HepG2 (cell line): ENCODE results near the gene BAZ2A. TPM values are rescaled to one million over a fixed set of nuclear protein-coding genes. Genes with fewer than 3 reads are reported as not detected.

Experiments
- ATAC-seq: fragments of 200-7000 bp; cut with Tn5 transposase; 3 replicates; pipeline ENCODE4 v1.9.1; 2020; ENCODE audit warnings: mild to moderate bottlenecking, moderate library complexity
- BruUV-seq: library from RNA; stranded (reverse); fragments of 400-500 nt; replicated peaks from 2 replicates; lab custom pipeline; 2021; lab: Mats Ljungman, UMichigan
- CTCF ChIA-PET: fragments of 300-600 bp; formaldehyde crosslinking; extraction: SDS; loops from one replicate; lab custom pipeline; 2021; ENCODE audit warnings: low total read pairs, inconsistent platforms, low intra/inter-chr PET ratio; lab: Yijun Ruan, JAX
- POLR2A ChIA-PET: fragments of 350-600 bp; sonication (Branson Sonifier 250); formaldehyde crosslinking; loops from one replicate; lab custom pipeline; 2020; ENCODE audit warnings: antibody characterized with exemption, inconsistent platforms; lab: Yijun Ruan, JAX
- DNase-seq: peaks from one replicate; pipeline ENCODE4 v3.0.0-alpha.2; 2015; ENCODE audit warnings: low spot score
- FAIRE-seq: peaks from 3 replicates; lab custom pipeline; 2011; peaks lifted over from hg19 to GRCh38; lab: Jason Lieb, UNC
- H2AFZ ChIP-seq: one replicate; pipeline ENCODE4 v1.6.1; 2011; ENCODE audit warnings: low read length, inconsistent platforms
- H3K27ac ChIP-seq: fragments of 300-600 bp; 3 replicates; pipeline ENCODE4 v1.8.0; 2011; ENCODE audit warnings: mixed run types, mild to moderate bottlenecking, mixed read lengths, low read length, inconsistent platforms; ENCODE audit not compliant: insufficient read depth; ENCODE audit errors: extremely low read length
- H3K27me3 ChIP-seq, 2 experiments: fragments of 200-600 bp in 1 of 2; 2 replicates in 1 of 2; 3 replicates in 1 of 2; pipeline versions ENCODE4 v1.6.0 to v1.8.0; 2011; ENCODE audit warnings: low read length in 2 of 2, mild to moderate bottlenecking in 2 of 2, moderate library complexity in 2 of 2, inconsistent platforms in 1 of 2; ENCODE audit not compliant: insufficient read depth in 2 of 2, control insufficient read depth in 1 of 2
- H3K36me3 ChIP-seq, 2 experiments: fragments of 200-600 bp in 1 of 2; replicated peaks in 1 of 2; 2 replicates in 1 of 2; 3 replicates in 1 of 2; pipeline versions ENCODE4 v1.5.1 to v1.8.0; 2011; ENCODE audit warnings: low read length in 2 of 2, inconsistent platforms in 1 of 2; ENCODE audit not compliant: insufficient read depth in 2 of 2, control insufficient read depth in 1 of 2
- H3K4me1 ChIP-seq: 2 replicates; pipeline ENCODE4 v1.5.1; 2012; ENCODE audit warnings: low read length, inconsistent platforms; ENCODE audit not compliant: insufficient read depth
- H3K4me2 ChIP-seq: 2 replicates; pipeline ENCODE4 v1.6.0; 2011; ENCODE audit warnings: low read depth, low read length, inconsistent platforms
- H3K4me3 ChIP-seq, 3 experiments: fragments of 200-600 bp in 1 of 3; sonication (generic), shearing (Covaris generic) in 1 of 3; replicated peaks in 1 of 3; 2 replicates each; pipeline ENCODE4 v1.5.1; 2011 to 2016; ENCODE audit warnings: low read length in 3 of 3, inconsistent platforms in 2 of 3, low read depth in 2 of 3, mild to moderate bottlenecking in 2 of 3, control low read depth in 1 of 3, mixed read lengths in 1 of 3; ENCODE audit not compliant: insufficient read depth in 1 of 3
- H3K79me2 ChIP-seq: one replicate; pipeline ENCODE4 v1.6.1; 2011; ENCODE audit warnings: low read length, inconsistent platforms; ENCODE audit not compliant: insufficient read depth
- H3K9ac ChIP-seq: 2 replicates; pipeline ENCODE4 v1.6.0; 2011; ENCODE audit warnings: mild to moderate bottlenecking, low read depth, low read length, inconsistent platforms; ENCODE audit not compliant: insufficient read depth
- H3K9me3 ChIP-seq: 2 replicates; pipeline ENCODE4 v1.5.1; 2012; ENCODE audit warnings: mild to moderate bottlenecking, low read length
- H4K20me1 ChIP-seq: 2 replicates; pipeline ENCODE4 v1.6.0; 2011; ENCODE audit warnings: inconsistent platforms, mild to moderate bottlenecking, low read length, moderate library complexity; ENCODE audit not compliant: insufficient read depth
- DNMT1 ChIP-seq: sonication (generic); formaldehyde crosslinking; IDR thresholded peaks from 2 replicates; pipeline ENCODE4 v1.5.1; 2020; ENCODE audit warnings: mild to moderate bottlenecking, missing genetic modification reagents
- ELF3 ChIP-seq: IDR thresholded peaks from 2 replicates; pipeline ENCODE4 v1.6.1; 2016; ENCODE audit warnings: missing genetic modification reagents, missing compliant biosample characterization
- FOXJ3 ChIP-seq: sonication (generic); formaldehyde crosslinking; IDR thresholded peaks from 2 replicates; pipeline ENCODE4 v1.4.0; 2020; ENCODE audit warnings: missing genetic modification reagents, mild to moderate bottlenecking, borderline replicate concordance
- FOXK1 ChIP-seq: sonication (generic); formaldehyde crosslinking; IDR thresholded peaks from 2 replicates; pipeline ENCODE4 v1.4.0; 2020; ENCODE audit warnings: low read depth, missing genetic modification reagents, borderline replicate concordance
- HCFC1 ChIP-seq: fragments of 150-350 bp; IDR thresholded peaks from 2 replicates; pipeline ENCODE4 v1.6.1; 2014; ENCODE audit warnings: low read depth, low read length
- PHF8 ChIP-seq: sonication (generic); formaldehyde crosslinking; IDR thresholded peaks from 2 replicates; pipeline ENCODE4 v1.5.0; 2020; ENCODE audit warnings: missing genetic modification reagents
- SRF ChIP-seq: IDR thresholded peaks from 2 replicates; pipeline ENCODE4 v1.6.1; 2011; ENCODE audit warnings: mild to moderate bottlenecking, low read depth, low read length, moderate library complexity
- TSC22D2 ChIP-seq: sonication (generic); formaldehyde crosslinking; IDR thresholded peaks from 2 replicates; pipeline ENCODE4 v1.5.1; 2020; ENCODE audit warnings: missing genetic modification reagents, mild to moderate bottlenecking, borderline replicate concordance
- YY1 ChIP-seq: IDR thresholded peaks from 2 replicates; pipeline ENCODE4 v1.6.1; 2011; ENCODE audit warnings: low read length, low read depth, moderate library complexity, mild to moderate bottlenecking; ENCODE audit not compliant: insufficient read depth, insufficient replicate concordance
- ZC3H13 ChIP-seq: sonication (generic); formaldehyde crosslinking; IDR thresholded peaks from 2 replicates; pipeline ENCODE4 v1.8.1; 2023; ENCODE audit warnings: mild to moderate bottlenecking, missing genetic modification reagents, moderate library complexity
- ZIK1 ChIP-seq: sonication (generic); formaldehyde crosslinking; IDR thresholded peaks from 2 replicates; pipeline ENCODE4 v1.5.0; 2020; ENCODE audit warnings: mild to moderate bottlenecking, low read depth, missing genetic modification reagents, borderline replicate concordance
- ZNF468 ChIP-seq: sonication (generic); formaldehyde crosslinking; IDR thresholded peaks from 2 replicates; pipeline ENCODE4 v1.8.0; 2022; ENCODE audit warnings: mild to moderate bottlenecking, moderate library complexity, missing genetic modification reagents
- ZNF530 ChIP-seq: sonication (generic); formaldehyde crosslinking; IDR thresholded peaks from 2 replicates; pipeline ENCODE4 v1.5.0; 2020; ENCODE audit warnings: low read depth, mild to moderate bottlenecking, missing genetic modification reagents
- ZSCAN25 ChIP-seq: sonication (generic); formaldehyde crosslinking; IDR thresholded peaks from 2 replicates; pipeline ENCODE4 v1.8.0; 2022; ENCODE audit warnings: mild to moderate bottlenecking, missing genetic modification reagents
- WGBS: methylation state at CpG from one replicate; pipeline ENCODE4 v1.1.6; 2017; ENCODE audit warnings: low lambda C conversion rate; 5-methylcytosine and 5-hydroxymethylcytosine counted together
- in situ Hi-C: cut with HindIII; loops from 2 replicates; pipeline ENCODE4 v1.10.0; 2017; ENCODE audit warnings: low pct_unique_long_range_greater_than_20kb; ENCODE audit not compliant: extremely low pct_ligation_motif_present
- intact Hi-C: fragments of 100-400 bp; cut with micrococcal nuclease; formaldehyde crosslinking; loops from one replicate; pipeline ENCODE4 v1.10.0; 2022; ENCODE audit not compliant: unreplicated experiment
- polyA plus RNA-seq, 8 experiments: library from polyadenylated mRNA; depleted of rRNA in 3 of 8; stranded (reverse) in 7 of 8; unstranded in 1 of 8; fragments of >200 nt; fragmentation: Illumina TruSeq in 4 of 8; extraction: Trizol in 4 of 8; gene quantifications; 2 replicates each; pipeline versions ENCODE4 v1.2.1 to v1.2.3, GENCODE V29; 2011 to 2016; ENCODE audit warnings: low read depth in 4 of 8, missing spikeins in 1 of 8, mixed read lengths in 1 of 8; ENCODE audit not compliant: insufficient read depth in 1 of 8
- total RNA-seq, 5 experiments: library from RNA; depleted of rRNA; stranded (reverse); fragments of >200 nt; fragmentation: Illumina TruSeq; extraction: Trizol; gene quantifications; 2 replicates each; pipeline ENCODE4 v1.2.3, GENCODE V29; 2016; ENCODE audit warnings: low read depth in 1 of 5
- TF ChIP-seq, protein P1 (sequence below): sonication (generic); formaldehyde crosslinking; IDR thresholded peaks from 2 replicates; pipeline ENCODE4 v1.5.0; 2020; ENCODE audit warnings: mild to moderate bottlenecking, missing genetic modification reagents, borderline replicate concordance
- TF ChIP-seq, protein P2 (sequence below): sonication (generic); IDR thresholded peaks from 2 replicates; pipeline ENCODE4 v1.6.1; 2016; ENCODE audit warnings: low read depth, borderline replicate concordance
- TF ChIP-seq, protein P3 (sequence below), 2 experiments: sonication (generic) in 1 of 2; formaldehyde crosslinking in 1 of 2; IDR thresholded peaks; 2 replicates each; pipeline versions ENCODE4 v1.6.1 to v1.9.0; 2014 to 2022; ENCODE audit warnings: antibody characterized with exemption in 1 of 2, borderline replicate concordance in 1 of 2, inconsistent platforms in 1 of 2, low read depth in 1 of 2, missing genetic modification reagents in 1 of 2

BAZ2A gene
- total and polyA plus RNA-seq, 2 of the 13 experiments (the other 11 are each of a cell fraction or from before 2014, with no cell fraction given): 21.8 to 73.5 TPM

DNA sequence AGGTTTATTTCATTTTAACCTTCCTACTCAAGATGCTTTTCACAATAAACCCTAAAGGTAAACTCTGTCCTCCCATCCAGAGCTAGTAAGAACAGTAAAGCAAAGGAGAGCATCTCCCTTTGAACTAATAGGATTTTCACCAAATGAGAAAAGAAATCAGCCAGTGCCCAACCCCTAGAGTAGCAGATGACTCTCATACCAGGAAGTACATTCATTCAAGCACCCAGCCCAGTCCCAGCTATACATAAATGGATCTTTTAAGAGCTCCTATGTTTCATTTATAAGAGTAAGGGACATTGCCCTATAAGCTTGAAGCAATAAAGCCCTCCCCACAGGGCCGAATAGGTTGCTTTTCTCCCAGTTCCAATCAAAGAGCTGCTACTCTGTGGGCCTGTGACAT, 7.6 kb downstream of the BAZ2A start:
- DNase-seq (no peak), FAIRE-seq (no peak), ATAC-seq (no peak)
- Histone ChIP-seq H3K36me3 (peaks cover 4 to 43% of the 10 kb centered on the region in 2 experiments; a peak in 4 of 5 replicates), H3K27ac (no peak overlapping the region), H3K4me2 (no peak overlapping the region), H3K9ac (no peak overlapping the region), H4K20me1 (peaks cover 16% of the 10 kb centered on the region; the same call in 1 of the 2 replicates), H3K4me1 (peaks cover 39% of the 10 kb centered on the region), H3K27me3 (no peaks in the 10 kb centered on the region), H2AFZ (no peak overlapping the region), H3K4me3 (no peak overlapping the region), H3K9me3 (no peaks in the 10 kb centered on the region), H3K79me2 (peaks cover 88% of the 10 kb centered on the region)
- 89% methylated on average over 1 of the region's 1 CpG for WGBS
- BruUV-seq: no TSS peak
- ChIA-PET CTCF (no interaction called here), POLR2A (interaction anchor here (0.8 kb wide), 2 partner anchors 13 to 14 kb away, joined by 3 read pairs; no protein-coding TSS in a partner anchor)
- no peak for TF ChIP-seq ZIK1 (CRISPR knock-in tag)
- no peak for TF ChIP-seq ZC3H13 (CRISPR knock-in tag)
- TF ChIP-seq, protein P1, sequence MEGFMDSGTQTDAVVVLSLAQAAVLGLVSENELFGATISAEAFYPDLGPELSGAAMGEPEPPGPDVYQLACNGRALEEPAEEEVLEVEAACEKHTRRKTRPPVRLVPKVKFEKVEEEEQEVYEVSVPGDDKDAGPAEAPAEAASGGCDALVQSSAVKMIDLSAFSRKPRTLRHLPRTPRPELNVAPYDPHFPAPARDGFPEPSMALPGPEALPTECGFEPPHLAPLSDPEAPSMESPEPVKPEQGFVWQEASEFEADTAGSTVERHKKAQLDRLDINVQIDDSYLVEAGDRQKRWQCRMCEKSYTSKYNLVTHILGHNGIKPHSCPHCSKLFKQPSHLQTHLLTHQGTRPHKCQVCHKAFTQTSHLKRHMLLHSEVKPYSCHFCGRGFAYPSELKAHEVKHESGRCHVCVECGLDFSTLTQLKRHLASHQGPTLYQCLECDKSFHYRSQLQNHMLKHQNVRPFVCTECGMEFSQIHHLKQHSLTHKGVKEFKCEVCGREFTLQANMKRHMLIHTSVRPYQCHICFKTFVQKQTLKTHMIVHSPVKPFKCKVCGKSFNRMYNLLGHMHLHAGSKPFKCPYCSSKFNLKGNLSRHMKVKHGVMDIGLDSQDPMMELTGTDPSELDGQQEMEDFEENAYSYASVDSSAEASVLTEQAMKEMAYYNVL: no peak
- no peak for TF ChIP-seq DNMT1 (CRISPR knock-in tag)
- no peak for TF ChIP-seq ZNF468 (CRISPR knock-in tag)
- no peak for TF ChIP-seq SRF
- TF ChIP-seq FOXK1 (CRISPR knock-in tag): no peak
- TF ChIP-seq ELF3 (CRISPR knock-in tag): no peak
- no peak for TF ChIP-seq PHF8 (CRISPR knock-in tag)
- no peak for TF ChIP-seq TSC22D2 (CRISPR knock-in tag)
- no peak for TF ChIP-seq HCFC1
- TF ChIP-seq ZNF530: no peak
- TF ChIP-seq ZSCAN25: no peak
- TF ChIP-seq, protein P2, sequence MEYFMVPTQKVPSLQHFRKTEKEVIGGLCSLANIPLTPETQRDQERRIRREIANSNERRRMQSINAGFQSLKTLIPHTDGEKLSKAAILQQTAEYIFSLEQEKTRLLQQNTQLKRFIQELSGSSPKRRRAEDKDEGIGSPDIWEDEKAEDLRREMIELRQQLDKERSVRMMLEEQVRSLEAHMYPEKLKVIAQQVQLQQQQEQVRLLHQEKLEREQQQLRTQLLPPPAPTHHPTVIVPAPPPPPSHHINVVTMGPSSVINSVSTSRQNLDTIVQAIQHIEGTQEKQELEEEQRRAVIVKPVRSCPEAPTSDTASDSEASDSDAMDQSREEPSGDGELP: no peak
- TF ChIP-seq, protein P3, sequence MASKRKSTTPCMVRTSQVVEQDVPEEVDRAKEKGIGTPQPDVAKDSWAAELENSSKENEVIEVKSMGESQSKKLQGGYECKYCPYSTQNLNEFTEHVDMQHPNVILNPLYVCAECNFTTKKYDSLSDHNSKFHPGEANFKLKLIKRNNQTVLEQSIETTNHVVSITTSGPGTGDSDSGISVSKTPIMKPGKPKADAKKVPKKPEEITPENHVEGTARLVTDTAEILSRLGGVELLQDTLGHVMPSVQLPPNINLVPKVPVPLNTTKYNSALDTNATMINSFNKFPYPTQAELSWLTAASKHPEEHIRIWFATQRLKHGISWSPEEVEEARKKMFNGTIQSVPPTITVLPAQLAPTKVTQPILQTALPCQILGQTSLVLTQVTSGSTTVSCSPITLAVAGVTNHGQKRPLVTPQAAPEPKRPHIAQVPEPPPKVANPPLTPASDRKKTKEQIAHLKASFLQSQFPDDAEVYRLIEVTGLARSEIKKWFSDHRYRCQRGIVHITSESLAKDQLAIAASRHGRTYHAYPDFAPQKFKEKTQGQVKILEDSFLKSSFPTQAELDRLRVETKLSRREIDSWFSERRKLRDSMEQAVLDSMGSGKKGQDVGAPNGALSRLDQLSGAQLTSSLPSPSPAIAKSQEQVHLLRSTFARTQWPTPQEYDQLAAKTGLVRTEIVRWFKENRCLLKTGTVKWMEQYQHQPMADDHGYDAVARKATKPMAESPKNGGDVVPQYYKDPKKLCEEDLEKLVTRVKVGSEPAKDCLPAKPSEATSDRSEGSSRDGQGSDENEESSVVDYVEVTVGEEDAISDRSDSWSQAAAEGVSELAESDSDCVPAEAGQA (IDR thresholded peaks at IDR 0.05; ENCODE audit: low read depth): no peak
- TF ChIP-seq, protein P3 (CRISPR knock-in tag; IDR thresholded peaks at IDR 0.05; ENCODE audit: borderline replicate concordance): no peak
- TF ChIP-seq FOXJ3 (CRISPR knock-in tag): no peak
- no peak for TF ChIP-seq YY1
- intact Hi-C loops (no loop called here), in situ Hi-C loops (no loop called here)
